Measurements from ENCODE around the gene SHE. TPM values are rescaled to one million over a fixed set of nuclear protein-coding genes. Genes with fewer than 3 reads are reported as not detected.

Gene SHE
- total and polyA plus RNA-seq, 10 of the 15 experiments (the other 5 are each of a cell fraction or from before 2014, with no cell fraction given), result under 0.01 to 0.05 (median 0.03) TPM; not detected in 3

GRCh38 chr1:154520333-154520732 is 18.1 kb upstream of the SHE start (continued):
- TF ChIP-seq JUND (IDR thresholded peaks at IDR 0.05; ENCODE audit: low read depth, low read length), result no peak
- TF ChIP-seq SIN3A (IDR thresholded peaks at IDR 0.05; ENCODE audit: low read depth, low read length), result no peak
- TF ChIP-seq E4F1 (IDR thresholded peaks at IDR 0.05; ENCODE audit: borderline replicate concordance, partially characterized antibody), result no peak
- TF ChIP-seq, protein P1, sequence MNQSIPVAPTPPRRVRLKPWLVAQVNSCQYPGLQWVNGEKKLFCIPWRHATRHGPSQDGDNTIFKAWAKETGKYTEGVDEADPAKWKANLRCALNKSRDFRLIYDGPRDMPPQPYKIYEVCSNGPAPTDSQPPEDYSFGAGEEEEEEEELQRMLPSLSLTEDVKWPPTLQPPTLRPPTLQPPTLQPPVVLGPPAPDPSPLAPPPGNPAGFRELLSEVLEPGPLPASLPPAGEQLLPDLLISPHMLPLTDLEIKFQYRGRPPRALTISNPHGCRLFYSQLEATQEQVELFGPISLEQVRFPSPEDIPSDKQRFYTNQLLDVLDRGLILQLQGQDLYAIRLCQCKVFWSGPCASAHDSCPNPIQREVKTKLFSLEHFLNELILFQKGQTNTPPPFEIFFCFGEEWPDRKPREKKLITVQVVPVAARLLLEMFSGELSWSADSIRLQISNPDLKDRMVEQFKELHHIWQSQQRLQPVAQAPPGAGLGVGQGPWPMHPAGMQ (IDR thresholded peaks at IDR 0.05; ENCODE audit: borderline replicate concordance), result no peak

DNA sequence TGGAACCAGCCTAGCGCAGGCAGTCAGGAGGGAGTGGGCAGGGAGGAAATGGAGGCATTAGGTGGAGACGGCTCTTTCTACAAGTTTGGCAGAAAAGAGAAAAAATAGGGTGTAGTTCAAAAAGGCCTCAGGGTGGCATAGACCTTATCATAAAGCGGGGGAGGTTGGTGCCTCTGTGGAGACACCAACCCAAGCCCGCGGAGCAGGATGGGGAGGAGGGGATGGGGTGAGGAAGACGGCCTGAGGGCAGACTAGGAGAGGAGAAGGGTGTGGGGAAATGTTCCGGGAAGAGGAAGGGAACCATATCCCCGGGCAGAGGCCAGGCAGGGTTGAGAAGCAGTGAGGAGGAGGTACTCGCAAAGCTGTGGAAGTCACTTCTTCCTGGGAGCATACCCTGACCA is 17.4 kb upstream of the SHE start:
- Histone ChIP-seq H3K79me2 (ENCODE audit: control insufficient read depth, insufficient read depth, low read length) (no peaks in the 10 kb centered on the region), H3K4me3 (no peak overlapping the region), H3K4me2 (ENCODE audit: control insufficient read depth, insufficient read depth) (no peak overlapping the region), H4K20me1 (ENCODE audit: control insufficient read depth, insufficient read depth) (no peaks in the 10 kb centered on the region), H3K4me1 (ENCODE audit: control insufficient read depth, insufficient read depth, low read length) (no peaks in the 10 kb centered on the region), H2AFZ (ENCODE audit: control insufficient read depth, low read depth, low read length) (no peak overlapping the region), H3K27ac (ENCODE audit: control insufficient read depth, insufficient read depth) (no peak overlapping the region), H3K27me3 (replicated peaks in 1 of 2; ENCODE audit: control insufficient read depth in 2 of 2, insufficient read depth in 2 of 2, low read length in 1 of 2) (peaks cover 0 to 3% of the 10 kb centered on the region in 2 experiments; a peak in 2 of 4 replicates), H3K9me3 (replicated peaks; ENCODE audit: control insufficient read depth, insufficient read depth, low read length) (no peaks in the 10 kb centered on the region), H3K36me3 (ENCODE audit: control insufficient read depth in 2 of 2, insufficient read depth in 2 of 2, low read length in 1 of 2) (no peaks in the 10 kb centered on the region), H3K9ac (ENCODE audit: control insufficient read depth, insufficient read depth, low read length) (no peak overlapping the region)
- no peak for ATAC-seq
- 67% methylated on average over 9 of the region's 9 CpGs for WGBS (ENCODE audit: insufficient coverage, insufficient replicate concordance, low lambda C conversion rate, missing lambda C conversion rate)
- ChIA-PET SMC1A (ENCODE audit: uncharacterized antibody, unreplicated experiment) (interaction anchor here (1.3 kb wide), 1 partner anchor 39 kb away, joined by 6 read pairs; no protein-coding TSS in a partner anchor), POLR2A (interaction anchor here (0.8 kb wide), 1 partner anchor 22 kb away, joined by 4 read pairs; no protein-coding TSS in a partner anchor), RAD21 (ENCODE audit: unreplicated experiment) (no interaction called here), CTCF (interaction anchor here (1.5 to 4.1 kb wide), 2 partner anchors 27 to 39 kb away, joined by 7 to 21 read pairs; no protein-coding TSS in a partner anchor)
- no peak for DNase-seq (ENCODE audit: low read depth, low spot score)
- no peak for FAIRE-seq
- TF ChIP-seq ZNF592 (IDR thresholded peaks at IDR 0.05), result no peak
- TF ChIP-seq IRF4 (IDR thresholded peaks at IDR 0.05; ENCODE audit: low read depth, low read length), result no peak
- TF ChIP-seq PAX5 (IDR thresholded peaks at IDR 0.05; ENCODE audit: borderline replicate concordance, low read depth, low read length), result no peak
- TF ChIP-seq, protein P2, sequence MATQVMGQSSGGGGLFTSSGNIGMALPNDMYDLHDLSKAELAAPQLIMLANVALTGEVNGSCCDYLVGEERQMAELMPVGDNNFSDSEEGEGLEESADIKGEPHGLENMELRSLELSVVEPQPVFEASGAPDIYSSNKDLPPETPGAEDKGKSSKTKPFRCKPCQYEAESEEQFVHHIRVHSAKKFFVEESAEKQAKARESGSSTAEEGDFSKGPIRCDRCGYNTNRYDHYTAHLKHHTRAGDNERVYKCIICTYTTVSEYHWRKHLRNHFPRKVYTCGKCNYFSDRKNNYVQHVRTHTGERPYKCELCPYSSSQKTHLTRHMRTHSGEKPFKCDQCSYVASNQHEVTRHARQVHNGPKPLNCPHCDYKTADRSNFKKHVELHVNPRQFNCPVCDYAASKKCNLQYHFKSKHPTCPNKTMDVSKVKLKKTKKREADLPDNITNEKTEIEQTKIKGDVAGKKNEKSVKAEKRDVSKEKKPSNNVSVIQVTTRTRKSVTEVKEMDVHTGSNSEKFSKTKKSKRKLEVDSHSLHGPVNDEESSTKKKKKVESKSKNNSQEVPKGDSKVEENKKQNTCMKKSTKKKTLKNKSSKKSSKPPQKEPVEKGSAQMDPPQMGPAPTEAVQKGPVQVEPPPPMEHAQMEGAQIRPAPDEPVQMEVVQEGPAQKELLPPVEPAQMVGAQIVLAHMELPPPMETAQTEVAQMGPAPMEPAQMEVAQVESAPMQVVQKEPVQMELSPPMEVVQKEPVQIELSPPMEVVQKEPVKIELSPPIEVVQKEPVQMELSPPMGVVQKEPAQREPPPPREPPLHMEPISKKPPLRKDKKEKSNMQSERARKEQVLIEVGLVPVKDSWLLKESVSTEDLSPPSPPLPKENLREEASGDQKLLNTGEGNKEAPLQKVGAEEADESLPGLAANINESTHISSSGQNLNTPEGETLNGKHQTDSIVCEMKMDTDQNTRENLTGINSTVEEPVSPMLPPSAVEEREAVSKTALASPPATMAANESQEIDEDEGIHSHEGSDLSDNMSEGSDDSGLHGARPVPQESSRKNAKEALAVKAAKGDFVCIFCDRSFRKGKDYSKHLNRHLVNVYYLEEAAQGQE (IDR thresholded peaks at IDR 0.05; ENCODE audit: low read depth, low read length), result no peak
- BruUV-seq (replicated peaks), result no TSS peak
- intact Hi-C loops (cut with micrococcal nuclease; ENCODE audit: unreplicated experiment), result no loop called here
- in situ Hi-C loops (cut with MboI), result no loop called here

All from GM12878 (cell line).